BJ (cell line): ENCODE results near the gene C12orf57. TPM values are rescaled to one million over a fixed set of nuclear protein-coding genes. Genes with fewer than 3 reads are reported as not detected.
A peak's percentile ranks its signal among the peaks of the same experiment; 100 is the strongest.
"Not testable (repeated sequence)": the region's sequence is repeated elsewhere in the genome, so short reads cannot be mapped to it uniquely, and the experiment has no call there.

Experiments
- CTCF ChIA-PET: fragments of 350-600 bp; formaldehyde crosslinking; extraction: SDS; loops from one replicate; lab custom pipeline; 2021; ENCODE audit warnings: antibody characterized with exemption, inconsistent platforms; lab: Yijun Ruan, JAX
- POLR2A ChIA-PET: fragments of 300-600 bp; sonication (Branson Sonifier 250); formaldehyde crosslinking; extraction: SDS; loops from one replicate; lab custom pipeline; 2021; ENCODE audit warnings: antibody characterized with exemption; lab: Charles Lee
- DNase-seq: peaks from one replicate; pipeline ENCODE4 v3.0.0-alpha.2; 2011; ENCODE audit warnings: low read depth
- H3K27me3 ChIP-seq: 2 replicates; pipeline ENCODE4 v1.6.0; 2011; ENCODE audit warnings: low read length; ENCODE audit not compliant: control insufficient read depth, insufficient read depth
- H3K36me3 ChIP-seq: 2 replicates; pipeline ENCODE4 v1.5.1; 2011; ENCODE audit warnings: low read length; ENCODE audit not compliant: control insufficient read depth, insufficient read depth
- H3K4me3 ChIP-seq: 2 replicates; pipeline ENCODE4 v1.5.1; 2011; ENCODE audit warnings: low read depth, mild to moderate bottlenecking, control low read depth, low read length
- polyA plus RNA-seq: library from polyadenylated mRNA; depleted of rRNA; stranded (reverse); fragments of >200 nt; gene quantifications from 2 replicates; pipeline ENCODE4 v1.2.3, GENCODE V29; 2011
- TF ChIP-seq, protein P1 (sequence below): IDR thresholded peaks from 2 replicates; pipeline ENCODE4 v1.5.1; 2011; ENCODE audit warnings: low read depth, mild to moderate bottlenecking, control low read depth, inconsistent platforms, low read length, moderate library complexity; ENCODE audit not compliant: insufficient read depth

C12orf57 gene
- polyA plus RNA-seq, 1 experiment, result 709 TPM

DNA sequence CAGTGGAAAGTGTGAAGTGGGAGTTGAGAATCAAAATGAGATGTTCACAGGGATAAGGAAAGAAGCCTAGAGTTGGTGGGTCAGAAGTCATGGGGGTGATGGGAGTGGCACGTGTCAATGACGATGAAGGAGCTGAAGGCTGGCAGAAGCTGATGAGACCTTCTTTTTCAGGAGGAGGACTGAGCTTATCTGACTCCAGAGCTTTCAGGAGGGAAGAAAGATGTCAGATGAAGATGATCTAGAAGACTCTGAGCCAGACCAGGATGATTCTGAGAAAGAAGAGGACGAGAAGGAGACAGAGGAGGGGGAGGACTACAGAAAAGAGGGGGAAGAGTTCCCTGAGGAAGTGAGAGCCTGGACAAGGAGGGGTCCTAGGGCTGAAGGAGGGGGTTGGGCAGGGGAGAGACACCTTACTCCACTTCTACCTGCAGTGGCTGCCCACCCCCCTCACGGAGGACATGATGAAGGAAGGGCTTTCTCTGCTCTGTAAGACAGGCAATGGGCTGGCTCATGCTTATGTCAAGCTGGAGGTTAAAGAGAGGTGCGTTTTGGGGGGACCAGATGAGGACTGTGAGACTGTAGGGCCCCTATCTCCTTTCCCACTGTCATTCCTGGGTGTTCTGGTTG is 38.3 kb upstream of the C12orf57 start:
- POLR2A ChIA-PET, result no interaction called here
- DNase-seq, result no peak
- Histone ChIP-seq H3K4me3 (peak overlapping the region; percentile 58), H3K27me3 (no peaks in the 10 kb centered on the region), H3K36me3 (no peaks in the 10 kb centered on the region; the same call in 1 of the 2 replicates)
- TF ChIP-seq, protein P1, sequence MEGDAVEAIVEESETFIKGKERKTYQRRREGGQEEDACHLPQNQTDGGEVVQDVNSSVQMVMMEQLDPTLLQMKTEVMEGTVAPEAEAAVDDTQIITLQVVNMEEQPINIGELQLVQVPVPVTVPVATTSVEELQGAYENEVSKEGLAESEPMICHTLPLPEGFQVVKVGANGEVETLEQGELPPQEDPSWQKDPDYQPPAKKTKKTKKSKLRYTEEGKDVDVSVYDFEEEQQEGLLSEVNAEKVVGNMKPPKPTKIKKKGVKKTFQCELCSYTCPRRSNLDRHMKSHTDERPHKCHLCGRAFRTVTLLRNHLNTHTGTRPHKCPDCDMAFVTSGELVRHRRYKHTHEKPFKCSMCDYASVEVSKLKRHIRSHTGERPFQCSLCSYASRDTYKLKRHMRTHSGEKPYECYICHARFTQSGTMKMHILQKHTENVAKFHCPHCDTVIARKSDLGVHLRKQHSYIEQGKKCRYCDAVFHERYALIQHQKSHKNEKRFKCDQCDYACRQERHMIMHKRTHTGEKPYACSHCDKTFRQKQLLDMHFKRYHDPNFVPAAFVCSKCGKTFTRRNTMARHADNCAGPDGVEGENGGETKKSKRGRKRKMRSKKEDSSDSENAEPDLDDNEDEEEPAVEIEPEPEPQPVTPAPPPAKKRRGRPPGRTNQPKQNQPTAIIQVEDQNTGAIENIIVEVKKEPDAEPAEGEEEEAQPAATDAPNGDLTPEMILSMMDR, result no peak
- CTCF ChIA-PET, result interaction anchor here (0.7 to 2.2 kb wide), 5 partner anchors 19 to 239 kb away, joined by 3 to 12 read pairs (median 5); no protein-coding TSS in a partner anchor

DNA sequence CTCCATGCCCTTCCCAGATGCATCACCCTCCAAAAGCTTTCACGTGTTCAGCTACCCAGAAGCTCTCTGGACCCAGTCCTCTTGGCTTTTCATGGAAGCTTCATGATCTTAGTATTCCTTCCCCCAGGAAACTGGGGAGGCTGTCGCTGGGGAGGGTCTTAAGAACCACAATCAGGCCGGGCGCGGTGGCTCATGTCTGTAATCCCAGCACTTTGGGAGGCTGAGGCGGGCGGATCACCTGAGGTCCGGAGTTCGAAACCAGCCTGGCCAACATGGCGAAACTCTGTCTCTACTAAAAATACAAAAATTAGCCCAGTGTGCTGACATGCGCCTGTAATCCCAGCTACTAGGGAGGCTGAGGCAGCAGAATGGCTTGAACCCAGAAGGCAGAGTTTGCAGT is 35.7 kb upstream of the C12orf57 start:
- CTCF ChIA-PET, result interaction anchor here (1.0 to 1.5 kb wide), 2 partner anchors 16 to 17 kb away, joined by 3 to 4 read pairs; no protein-coding TSS in a partner anchor
- H3K27me3 ChIP-seq, DNase-seq, POLR2A ChIA-PET, H3K4me3 ChIP-seq, H3K36me3 ChIP-seq: not testable (repeated sequence)

DNA sequence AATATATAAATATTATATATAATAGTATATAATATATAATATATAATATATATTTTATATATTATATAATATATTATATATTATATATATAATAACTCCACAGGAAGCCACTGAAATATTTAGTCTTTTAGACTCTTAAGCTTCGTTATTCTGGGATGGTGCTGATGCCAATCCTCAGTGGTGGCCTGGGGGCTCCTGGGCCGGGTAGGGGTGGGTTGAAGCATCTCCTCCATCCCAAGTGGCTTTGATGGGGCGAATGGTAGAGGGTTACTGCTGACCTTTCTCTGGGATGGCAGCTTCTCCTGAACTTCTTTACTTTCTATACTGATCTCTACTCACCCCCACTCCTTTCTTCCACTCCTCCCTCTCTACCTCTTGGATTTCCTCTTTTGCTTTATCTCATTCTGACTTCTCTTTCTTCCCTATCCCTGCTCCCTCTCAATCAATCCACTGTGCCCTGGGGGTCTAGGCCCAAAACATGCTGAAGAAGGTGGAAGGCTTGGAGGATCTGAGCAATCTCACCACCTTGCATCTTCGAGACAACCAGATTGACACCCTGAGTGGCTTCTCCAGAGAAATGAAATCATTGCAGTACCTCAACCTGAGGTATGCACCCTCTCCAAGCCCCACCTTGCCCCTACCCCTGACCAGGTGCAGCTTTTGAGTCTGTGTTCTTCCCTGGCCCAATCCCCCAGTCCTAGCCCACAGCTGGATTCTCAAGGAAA is 34.2 kb upstream of the C12orf57 start:
- DNase-seq, result no peak
- TF ChIP-seq, protein P1, result no peak
- Histone ChIP-seq H3K4me3 (no peak overlapping the region), H3K36me3 (no peaks in the 10 kb centered on the region; the same call in 1 of the 2 replicates), H3K27me3 (no peaks in the 10 kb centered on the region)
- ChIA-PET CTCF (interaction anchor here (0.7 to 0.9 kb wide), 3 partner anchors 15 to 37 kb away, joined by 3 read pairs; no protein-coding TSS in a partner anchor), POLR2A (no interaction called here)

DNA sequence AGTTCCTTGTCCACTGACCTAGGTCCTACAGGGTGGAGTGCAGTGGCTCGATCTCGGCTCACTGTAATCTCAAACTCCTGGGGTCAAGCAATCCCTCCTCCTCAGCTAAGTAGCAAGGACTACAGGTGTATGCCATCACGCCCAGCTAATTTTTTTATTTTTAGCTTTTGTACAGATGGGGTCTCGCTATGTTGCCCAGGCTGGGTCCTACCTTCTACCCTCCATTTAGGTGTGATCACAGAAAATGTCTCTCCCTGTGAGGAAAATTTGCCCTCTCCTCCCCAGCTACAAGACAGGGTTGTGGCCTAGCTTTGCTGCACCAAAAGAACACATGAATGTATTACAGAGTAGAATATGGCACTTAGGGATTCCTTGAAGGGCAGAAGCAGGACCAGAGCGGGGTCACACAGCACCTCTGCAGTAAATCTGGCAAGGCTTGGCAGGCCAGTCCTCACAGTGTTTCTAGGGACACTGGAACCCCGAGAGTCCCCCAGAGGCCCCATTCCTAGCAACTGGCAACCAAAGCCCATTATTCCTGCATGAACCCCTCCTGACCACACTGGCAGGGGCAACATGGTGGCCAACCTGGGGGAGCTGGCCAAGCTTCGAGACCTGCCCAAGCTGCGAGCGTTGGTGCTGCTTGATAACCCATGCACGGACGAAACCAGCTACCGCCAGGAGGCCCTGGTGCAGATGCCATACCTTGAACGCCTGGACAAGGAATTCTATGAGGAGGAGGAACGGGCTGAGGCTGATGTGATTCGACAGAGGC is 31.5 kb upstream of the C12orf57 start:
- Histone ChIP-seq H3K27me3 (no peaks in the 10 kb centered on the region), H3K4me3 (no peak overlapping the region), H3K36me3 (peaks cover 7% of the 10 kb centered on the region)
- ChIA-PET POLR2A (no interaction called here), CTCF (interaction anchor here (0.6 to 3.2 kb wide), 9 partner anchors 12 to 159 kb away, joined by 3 to 11 read pairs (median 6); partner anchors contain the start of genes MLF2 and SPSB2)
- DNase-seq, result no peak
- TF ChIP-seq, protein P1, result no peak

DNA sequence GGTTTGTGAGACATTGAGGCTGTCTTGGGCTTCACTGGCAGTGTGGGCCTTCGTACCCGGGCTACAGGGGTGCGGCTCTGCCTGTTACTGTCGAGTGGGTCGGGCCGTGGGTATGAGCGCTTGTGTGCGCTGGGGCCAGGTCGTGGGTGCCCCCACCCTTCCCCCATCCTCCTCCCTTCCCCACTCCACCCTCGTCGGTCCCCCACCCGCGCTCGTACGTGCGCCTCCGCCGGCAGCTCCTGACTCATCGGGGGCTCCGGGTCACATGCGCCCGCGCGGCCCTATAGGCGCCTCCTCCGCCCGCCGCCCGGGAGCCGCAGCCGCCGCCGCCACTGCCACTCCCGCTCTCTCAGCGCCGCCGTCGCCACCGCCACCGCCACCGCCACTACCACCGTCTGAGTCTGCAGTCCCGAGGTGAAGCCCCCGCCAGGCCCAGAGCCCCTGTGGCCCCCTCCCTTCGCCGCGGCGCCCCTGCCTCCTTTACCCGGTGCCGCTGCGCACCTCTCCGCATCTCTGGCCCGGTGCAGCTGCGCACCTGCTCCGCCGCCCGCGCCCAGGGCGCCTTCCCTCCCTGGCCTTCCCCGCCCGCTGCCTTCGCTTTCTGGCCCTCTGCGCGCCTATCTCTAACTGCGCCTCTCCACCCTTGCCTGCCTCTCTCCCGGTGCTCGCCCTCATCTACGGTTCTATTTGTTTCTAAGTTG is 29.4 kb upstream of the C12orf57 start, which contains the start of gene ENO2:
TSS of gene ENO2 (plus strand) at position 335 of the 701 bp plus-strand sequence. CDS start 1,253 bp downstream, outside the sequence.
- TF ChIP-seq, protein P1, result no peak
- POLR2A ChIA-PET, result interaction anchor here (0.6 kb wide), 2 partner anchors 11 to 20 kb away, joined by 4 to 8 read pairs; no protein-coding TSS in a partner anchor

More for the DNA sequence above, 29.4 kb upstream of the C12orf57 start, which contains the start of gene ENO2:
- Histone ChIP-seq H3K36me3 (peaks cover 11% of the 10 kb centered on the region), H3K27me3 (no peaks in the 10 kb centered on the region), H3K4me3 (peak within 1 kb of the TSS; percentile 91)
- no peak for DNase-seq
- CTCF ChIA-PET, result interaction anchor here (1.0 to 4.6 kb wide), 7 partner anchors 9 to 50 kb away, joined by 3 to 20 read pairs (median 6); partner anchors contain the start of genes SPSB2 and TPI1
